ENCODE results near the gene AIMP1.

Gene AIMP1

GRCh38 chr4:106337916-106338315 is 21.6 kb downstream of the AIMP1 start:
- no peak for DNase-seq (ENCODE audit: low read depth in 1 of 2, low spot score in 1 of 2)
- H3K27ac ChIP-seq (replicated peaks): no peak overlapping the region
- TF ChIP-seq, protein P1, sequence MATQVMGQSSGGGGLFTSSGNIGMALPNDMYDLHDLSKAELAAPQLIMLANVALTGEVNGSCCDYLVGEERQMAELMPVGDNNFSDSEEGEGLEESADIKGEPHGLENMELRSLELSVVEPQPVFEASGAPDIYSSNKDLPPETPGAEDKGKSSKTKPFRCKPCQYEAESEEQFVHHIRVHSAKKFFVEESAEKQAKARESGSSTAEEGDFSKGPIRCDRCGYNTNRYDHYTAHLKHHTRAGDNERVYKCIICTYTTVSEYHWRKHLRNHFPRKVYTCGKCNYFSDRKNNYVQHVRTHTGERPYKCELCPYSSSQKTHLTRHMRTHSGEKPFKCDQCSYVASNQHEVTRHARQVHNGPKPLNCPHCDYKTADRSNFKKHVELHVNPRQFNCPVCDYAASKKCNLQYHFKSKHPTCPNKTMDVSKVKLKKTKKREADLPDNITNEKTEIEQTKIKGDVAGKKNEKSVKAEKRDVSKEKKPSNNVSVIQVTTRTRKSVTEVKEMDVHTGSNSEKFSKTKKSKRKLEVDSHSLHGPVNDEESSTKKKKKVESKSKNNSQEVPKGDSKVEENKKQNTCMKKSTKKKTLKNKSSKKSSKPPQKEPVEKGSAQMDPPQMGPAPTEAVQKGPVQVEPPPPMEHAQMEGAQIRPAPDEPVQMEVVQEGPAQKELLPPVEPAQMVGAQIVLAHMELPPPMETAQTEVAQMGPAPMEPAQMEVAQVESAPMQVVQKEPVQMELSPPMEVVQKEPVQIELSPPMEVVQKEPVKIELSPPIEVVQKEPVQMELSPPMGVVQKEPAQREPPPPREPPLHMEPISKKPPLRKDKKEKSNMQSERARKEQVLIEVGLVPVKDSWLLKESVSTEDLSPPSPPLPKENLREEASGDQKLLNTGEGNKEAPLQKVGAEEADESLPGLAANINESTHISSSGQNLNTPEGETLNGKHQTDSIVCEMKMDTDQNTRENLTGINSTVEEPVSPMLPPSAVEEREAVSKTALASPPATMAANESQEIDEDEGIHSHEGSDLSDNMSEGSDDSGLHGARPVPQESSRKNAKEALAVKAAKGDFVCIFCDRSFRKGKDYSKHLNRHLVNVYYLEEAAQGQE (IDR thresholded peaks at IDR 0.05; ENCODE audit: insufficient replicate concordance, low read depth): no peak
- TF ChIP-seq GABPA (IDR thresholded peaks at IDR 0.05; ENCODE audit: low read depth) (no peak), POLR2AphosphoS5 (IDR thresholded peaks at IDR 0.05; ENCODE audit: low read depth) (no peak), SPI1 (IDR thresholded peaks at IDR 0.05; ENCODE audit: borderline replicate concordance, low read depth) (no peak)
- TF ChIP-seq, protein P2, sequence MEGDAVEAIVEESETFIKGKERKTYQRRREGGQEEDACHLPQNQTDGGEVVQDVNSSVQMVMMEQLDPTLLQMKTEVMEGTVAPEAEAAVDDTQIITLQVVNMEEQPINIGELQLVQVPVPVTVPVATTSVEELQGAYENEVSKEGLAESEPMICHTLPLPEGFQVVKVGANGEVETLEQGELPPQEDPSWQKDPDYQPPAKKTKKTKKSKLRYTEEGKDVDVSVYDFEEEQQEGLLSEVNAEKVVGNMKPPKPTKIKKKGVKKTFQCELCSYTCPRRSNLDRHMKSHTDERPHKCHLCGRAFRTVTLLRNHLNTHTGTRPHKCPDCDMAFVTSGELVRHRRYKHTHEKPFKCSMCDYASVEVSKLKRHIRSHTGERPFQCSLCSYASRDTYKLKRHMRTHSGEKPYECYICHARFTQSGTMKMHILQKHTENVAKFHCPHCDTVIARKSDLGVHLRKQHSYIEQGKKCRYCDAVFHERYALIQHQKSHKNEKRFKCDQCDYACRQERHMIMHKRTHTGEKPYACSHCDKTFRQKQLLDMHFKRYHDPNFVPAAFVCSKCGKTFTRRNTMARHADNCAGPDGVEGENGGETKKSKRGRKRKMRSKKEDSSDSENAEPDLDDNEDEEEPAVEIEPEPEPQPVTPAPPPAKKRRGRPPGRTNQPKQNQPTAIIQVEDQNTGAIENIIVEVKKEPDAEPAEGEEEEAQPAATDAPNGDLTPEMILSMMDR (IDR thresholded peaks at IDR 0.05; ENCODE audit: insufficient read depth, low read length): no peak
- no peak overlapping the region for H3K4me3 ChIP-seq (replicated peaks; ENCODE audit: insufficient read depth, low read length)
- no peaks in the 10 kb centered on the region for H3K27me3 ChIP-seq (ENCODE audit: insufficient read depth, poor library complexity, severe bottlenecking)

DNA sequence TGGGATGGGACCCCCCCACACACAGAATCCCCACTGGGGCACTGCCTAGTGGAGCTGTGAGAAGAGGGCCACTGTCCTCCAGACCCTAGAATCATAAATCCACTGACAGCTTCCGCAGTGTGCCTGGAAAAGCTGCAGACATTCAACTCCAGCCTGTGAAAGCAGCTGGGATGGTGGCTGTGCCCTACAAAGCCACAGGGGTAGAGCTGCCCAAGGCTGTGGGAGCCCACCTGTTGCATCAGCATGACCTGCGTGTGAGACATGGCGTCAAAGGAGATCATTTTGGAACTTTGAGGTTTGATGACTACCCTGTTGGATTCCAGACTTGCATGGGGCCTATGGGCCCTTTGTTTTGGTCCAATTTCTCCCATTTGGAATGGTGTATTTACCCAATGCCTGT is 22.3 kb downstream of the AIMP1 start:
- no peak for DNase-seq (ENCODE audit: low read depth in 1 of 2, low spot score in 1 of 2)
- Histone ChIP-seq H3K27ac (replicated peaks) (no peak overlapping the region), H3K27me3 (ENCODE audit: insufficient read depth, poor library complexity, severe bottlenecking) (no peaks in the 10 kb centered on the region), H3K4me3 (replicated peaks; ENCODE audit: insufficient read depth, low read length) (no peak overlapping the region)
- TF ChIP-seq, protein P2 (IDR thresholded peaks at IDR 0.05; ENCODE audit: insufficient read depth, low read length): no peak
- TF ChIP-seq GABPA (IDR thresholded peaks at IDR 0.05; ENCODE audit: low read depth) (no peak), SPI1 (IDR thresholded peaks at IDR 0.05; ENCODE audit: borderline replicate concordance, low read depth) (no peak), POLR2AphosphoS5 (IDR thresholded peaks at IDR 0.05; ENCODE audit: low read depth) (no peak)
- TF ChIP-seq, protein P1 (IDR thresholded peaks at IDR 0.05; ENCODE audit: insufficient replicate concordance, low read depth): no peak

DNA sequence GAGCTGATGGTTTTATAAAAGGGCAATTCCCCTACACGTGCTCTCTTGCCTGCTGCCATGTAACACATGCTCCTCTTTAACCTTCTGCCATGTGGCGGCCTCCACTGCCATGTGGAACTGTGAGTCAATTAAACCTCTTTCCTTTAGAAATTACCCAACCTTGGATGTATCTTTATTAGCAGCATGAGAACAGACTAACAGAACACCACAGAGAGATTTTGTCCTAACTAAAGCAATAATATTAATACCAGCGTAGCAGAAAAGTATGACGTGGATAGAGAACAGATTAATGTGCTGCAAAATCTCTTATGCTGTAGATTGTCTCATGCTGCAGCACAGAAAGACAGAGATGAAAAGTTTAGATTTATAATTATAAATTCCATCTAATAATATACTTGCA is 23.1 kb downstream of the AIMP1 start:
- H3K27me3 ChIP-seq (ENCODE audit: insufficient read depth, poor library complexity, severe bottlenecking): no peaks in the 10 kb centered on the region
- peak in 1 of 2 experiments; percentile 13 for DNase-seq (ENCODE audit: low read depth in 1 of 2, low spot score in 1 of 2)

More for the DNA sequence above, 23.1 kb downstream of the AIMP1 start:
- H3K27ac ChIP-seq (replicated peaks): no peak overlapping the region
- H3K4me3 ChIP-seq (replicated peaks; ENCODE audit: insufficient read depth, low read length): no peak overlapping the region
- no peak for TF ChIP-seq SPI1 (IDR thresholded peaks at IDR 0.05; ENCODE audit: borderline replicate concordance, low read depth)
- TF ChIP-seq, protein P2 (IDR thresholded peaks at IDR 0.05; ENCODE audit: insufficient read depth, low read length): no peak
- no peak for TF ChIP-seq POLR2AphosphoS5 (IDR thresholded peaks at IDR 0.05; ENCODE audit: low read depth)
- TF ChIP-seq GABPA (IDR thresholded peaks at IDR 0.05; ENCODE audit: low read depth): no peak
- TF ChIP-seq, protein P1 (IDR thresholded peaks at IDR 0.05; ENCODE audit: insufficient replicate concordance, low read depth): no peak
